Panc1 (cell line): ENCODE measurements around the gene LGALS12. TPM values are rescaled to one million over a fixed set of nuclear protein-coding genes. Genes with fewer than 3 reads are reported as not detected.

Experiments used
- ATAC-seq: fragments of 200-7000 bp; cut with Tn5 transposase; 2 replicates; pipeline ENCODE4 v1.9.1; 2020; ENCODE audit warnings: mild to moderate bottlenecking, moderate library complexity
- BruUV-seq: library from RNA; stranded (reverse); fragments of 400-500 nt; replicated peaks from 2 replicates; lab custom pipeline; 2021; lab: Mats Ljungman, UMichigan
- CTCF ChIA-PET: fragments of 300-600 bp; sonication (Branson Sonifier 250); formaldehyde crosslinking; loops from one replicate; lab custom pipeline; 2022; ENCODE audit warnings: antibody characterized with exemption; lab: Charles Lee
- POLR2A ChIA-PET: fragments of 300-600 bp; sonication (Branson Sonifier 250); formaldehyde crosslinking; loops from one replicate; lab custom pipeline; 2022; ENCODE audit warnings: antibody characterized with exemption; lab: Charles Lee
- DNase-seq: peaks from one replicate; pipeline ENCODE4 v3.0.0-alpha.2; 2010; ENCODE audit warnings: low read depth, low spot score
- H3K27ac ChIP-seq: 2 replicates; pipeline ENCODE4 v1.5.1; 2011; ENCODE audit warnings: mild to moderate bottlenecking, low read length, inconsistent platforms
- H3K27me3 ChIP-seq: fragments of 200-500 bp; sonication (Bioruptor generic); 2 replicates; pipeline ENCODE4 v1.6.0; 2014; ENCODE audit warnings: low read length, inconsistent platforms; ENCODE audit not compliant: control insufficient read depth, insufficient read depth
- H3K36me3 ChIP-seq: fragments of 200-500 bp; sonication (Bioruptor generic); 2 replicates; pipeline ENCODE4 v1.5.1; 2014; ENCODE audit warnings: inconsistent platforms, mild to moderate bottlenecking, low read length, moderate library complexity; ENCODE audit not compliant: control insufficient read depth, insufficient read depth
- H3K4me1 ChIP-seq: 2 replicates; pipeline ENCODE4 v1.5.1; 2011; ENCODE audit warnings: inconsistent platforms, mild to moderate bottlenecking, low read length, moderate library complexity; ENCODE audit not compliant: control insufficient read depth, insufficient read depth
- H3K4me3 ChIP-seq, 2 experiments: 2 replicates each; pipeline ENCODE4 v1.5.1; 2011 to 2012; ENCODE audit warnings: low read depth in 2 of 2, low read length in 2 of 2, mild to moderate bottlenecking in 2 of 2, inconsistent platforms in 1 of 2, moderate library complexity in 1 of 2
- H3K9me3 ChIP-seq: fragments of 200-500 bp; sonication (Bioruptor generic); 2 replicates; pipeline ENCODE4 v1.5.1; 2014; ENCODE audit warnings: low read depth, mild to moderate bottlenecking, inconsistent platforms, low read length, moderate library complexity; ENCODE audit not compliant: control insufficient read depth, insufficient read depth
- CTCF ChIP-seq: fragments of 450-650 bp; IDR thresholded peaks from 2 replicates; pipeline ENCODE4 v1.5.1; 2017; ENCODE audit warnings: mild to moderate bottlenecking
- POLR2AphosphoS5 ChIP-seq: IDR thresholded peaks from 2 replicates; pipeline ENCODE4 v1.6.1; 2012; ENCODE audit warnings: mild to moderate bottlenecking, low read depth, low read length, moderate library complexity
- SIN3A ChIP-seq: IDR thresholded peaks from 2 replicates; pipeline ENCODE4 v1.6.1; 2012; ENCODE audit warnings: low read depth, mild to moderate bottlenecking, low read length, moderate library complexity, borderline replicate concordance; ENCODE audit not compliant: insufficient read depth
- TCF7L2 ChIP-seq: IDR thresholded peaks from 2 replicates; pipeline ENCODE4 v1.6.1; 2011; ENCODE audit warnings: mild to moderate bottlenecking, low read depth, low read length, inconsistent platforms
- in situ Hi-C: cut with HindIII; loops from 2 replicates; pipeline ENCODE4 v1.10.0; 2016; ENCODE audit warnings: low sequenced_read_pairs, low pct_unique_long_range_greater_than_20kb
- intact Hi-C: fragments of 100-400 bp; cut with micrococcal nuclease; formaldehyde crosslinking; loops from one replicate; pipeline ENCODE4 v1.10.0; 2022; ENCODE audit not compliant: unreplicated experiment
- total RNA-seq: library from RNA; stranded (reverse); gene quantifications from one replicate; pipeline ENCODE4 v1.2.1, GENCODE V29; 2021; ENCODE audit not compliant: unreplicated experiment
- TF ChIP-seq, protein P1 (sequence below), 2 experiments: IDR thresholded peaks; 2 replicates each; pipeline ENCODE4 v1.6.1; 2011 to 2012; ENCODE audit warnings: low read depth in 2 of 2, control low read depth in 1 of 2, low read length in 1 of 2, mild to moderate bottlenecking in 1 of 2, moderate library complexity in 1 of 2; ENCODE audit not compliant: insufficient read depth in 1 of 2

Gene LGALS12
- total RNA-seq, 1 experiment from 2014 or later: not detected

DNA sequence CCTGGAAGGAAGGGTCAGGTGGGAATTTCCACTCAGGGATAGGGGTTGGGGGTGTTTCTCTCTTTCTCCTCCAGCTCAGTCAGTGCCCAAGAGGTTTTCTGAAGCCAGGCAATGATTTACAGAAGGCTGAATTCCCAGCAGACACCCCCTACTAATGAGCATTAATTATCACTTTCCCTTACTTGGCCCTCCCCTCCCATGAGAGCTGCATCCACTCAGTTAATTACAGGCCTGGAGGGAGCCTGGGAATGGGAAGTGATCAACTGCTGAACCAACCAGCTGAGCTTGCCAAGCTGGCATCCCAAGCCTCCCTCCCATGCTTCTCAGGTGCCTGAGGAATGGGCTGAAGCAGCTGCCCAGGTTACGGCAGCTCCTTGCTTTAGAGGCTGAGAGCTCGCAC is 992 bp downstream of the LGALS12 start:
- intact Hi-C loops: no loop called here
- Histone ChIP-seq H3K4me1 (no peaks in the 10 kb centered on the region), H3K36me3 (no peaks in the 10 kb centered on the region), H3K4me3 (no peak overlapping the region), H3K27ac (no peak overlapping the region), H3K9me3 (no peaks in the 10 kb centered on the region), H3K27me3 (no peaks in the 10 kb centered on the region)
- ChIA-PET CTCF (interaction anchor here (1.6 kb wide), 1 partner anchor 28 kb away, joined by 4 read pairs; no protein-coding TSS in a partner anchor), POLR2A (no interaction called here)
- no TSS peak for BruUV-seq
- ATAC-seq (no peak), DNase-seq (no peak)
- in situ Hi-C loops: no loop called here
- no peak for TF ChIP-seq TCF7L2
- no peak for TF ChIP-seq POLR2AphosphoS5
- TF ChIP-seq CTCF: no peak
- no peak for TF ChIP-seq SIN3A
- TF ChIP-seq, protein P1, sequence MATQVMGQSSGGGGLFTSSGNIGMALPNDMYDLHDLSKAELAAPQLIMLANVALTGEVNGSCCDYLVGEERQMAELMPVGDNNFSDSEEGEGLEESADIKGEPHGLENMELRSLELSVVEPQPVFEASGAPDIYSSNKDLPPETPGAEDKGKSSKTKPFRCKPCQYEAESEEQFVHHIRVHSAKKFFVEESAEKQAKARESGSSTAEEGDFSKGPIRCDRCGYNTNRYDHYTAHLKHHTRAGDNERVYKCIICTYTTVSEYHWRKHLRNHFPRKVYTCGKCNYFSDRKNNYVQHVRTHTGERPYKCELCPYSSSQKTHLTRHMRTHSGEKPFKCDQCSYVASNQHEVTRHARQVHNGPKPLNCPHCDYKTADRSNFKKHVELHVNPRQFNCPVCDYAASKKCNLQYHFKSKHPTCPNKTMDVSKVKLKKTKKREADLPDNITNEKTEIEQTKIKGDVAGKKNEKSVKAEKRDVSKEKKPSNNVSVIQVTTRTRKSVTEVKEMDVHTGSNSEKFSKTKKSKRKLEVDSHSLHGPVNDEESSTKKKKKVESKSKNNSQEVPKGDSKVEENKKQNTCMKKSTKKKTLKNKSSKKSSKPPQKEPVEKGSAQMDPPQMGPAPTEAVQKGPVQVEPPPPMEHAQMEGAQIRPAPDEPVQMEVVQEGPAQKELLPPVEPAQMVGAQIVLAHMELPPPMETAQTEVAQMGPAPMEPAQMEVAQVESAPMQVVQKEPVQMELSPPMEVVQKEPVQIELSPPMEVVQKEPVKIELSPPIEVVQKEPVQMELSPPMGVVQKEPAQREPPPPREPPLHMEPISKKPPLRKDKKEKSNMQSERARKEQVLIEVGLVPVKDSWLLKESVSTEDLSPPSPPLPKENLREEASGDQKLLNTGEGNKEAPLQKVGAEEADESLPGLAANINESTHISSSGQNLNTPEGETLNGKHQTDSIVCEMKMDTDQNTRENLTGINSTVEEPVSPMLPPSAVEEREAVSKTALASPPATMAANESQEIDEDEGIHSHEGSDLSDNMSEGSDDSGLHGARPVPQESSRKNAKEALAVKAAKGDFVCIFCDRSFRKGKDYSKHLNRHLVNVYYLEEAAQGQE (IDR thresholded peaks at IDR 0.05; ENCODE audit: insufficient read depth in 1 of 2, low read depth in 2 of 2, low read length in 1 of 2): no peak

DNA sequence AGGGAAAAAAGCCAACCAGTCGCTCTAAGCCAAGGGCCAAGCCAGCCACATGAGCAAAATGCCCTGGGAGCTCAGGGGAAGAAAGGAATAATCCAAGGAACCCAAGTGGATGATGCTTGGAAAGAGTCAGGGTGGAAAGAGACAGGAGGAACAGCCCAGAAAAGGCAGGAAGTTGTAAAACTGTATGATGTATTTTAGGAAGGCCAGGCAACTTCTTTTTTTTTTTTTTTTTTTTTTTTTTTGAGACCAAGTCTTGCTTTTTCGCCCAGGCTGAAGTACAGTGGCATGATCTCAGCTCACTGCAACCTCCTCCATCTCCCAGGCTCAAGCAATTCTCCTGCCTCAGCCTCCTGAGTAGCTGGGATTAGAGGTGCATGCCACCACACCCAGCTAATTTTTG is 1.6 kb downstream of the LGALS12 start:
- intact Hi-C loops: no loop called here
- CTCF ChIA-PET: interaction anchor here (0.7 to 1.6 kb wide), 2 partner anchors 8 to 28 kb away, joined by 4 to 8 read pairs; no protein-coding TSS in a partner anchor
- TF ChIP-seq CTCF: no peak
- no peak for TF ChIP-seq SIN3A
- TF ChIP-seq TCF7L2: no peak
- no peak for TF ChIP-seq POLR2AphosphoS5
- TF ChIP-seq, protein P1 (IDR thresholded peaks at IDR 0.05; ENCODE audit: insufficient read depth in 1 of 2, low read depth in 2 of 2, low read length in 1 of 2): no peak
- DNase-seq (no peak), ATAC-seq (no peak; the same call in 1 of the 2 replicates)
- Histone ChIP-seq H3K36me3 (no peaks in the 10 kb centered on the region), H3K27ac (no peak overlapping the region), H3K4me3 (no peak overlapping the region), H3K27me3 (no peaks in the 10 kb centered on the region), H3K9me3 (no peaks in the 10 kb centered on the region), H3K4me1 (no peaks in the 10 kb centered on the region)
- in situ Hi-C loops: no loop called here
- POLR2A ChIA-PET: no interaction called here
- no TSS peak for BruUV-seq
